GM11168 (cell line): ENCODE measurements around the gene BBLN.
"Not testable (repeated sequence)": the region's sequence is repeated elsewhere in the genome, so short reads cannot be mapped to it uniquely, and the experiment has no call there.

Source experiments
- in situ Hi-C: fragments of 300-500 bp; cut with MboI; formaldehyde crosslinking; loops from one replicate; pipeline ENCODE4 v1.12.0; 2022; ENCODE audit warnings: low sequenced_read_pairs; ENCODE audit not compliant: unreplicated experiment

BBLN gene

GRCh38 chr9:128160603-128160987, 530 bp downstream of the BBLN start:
- in situ Hi-C loops: no loop called here

DNA sequence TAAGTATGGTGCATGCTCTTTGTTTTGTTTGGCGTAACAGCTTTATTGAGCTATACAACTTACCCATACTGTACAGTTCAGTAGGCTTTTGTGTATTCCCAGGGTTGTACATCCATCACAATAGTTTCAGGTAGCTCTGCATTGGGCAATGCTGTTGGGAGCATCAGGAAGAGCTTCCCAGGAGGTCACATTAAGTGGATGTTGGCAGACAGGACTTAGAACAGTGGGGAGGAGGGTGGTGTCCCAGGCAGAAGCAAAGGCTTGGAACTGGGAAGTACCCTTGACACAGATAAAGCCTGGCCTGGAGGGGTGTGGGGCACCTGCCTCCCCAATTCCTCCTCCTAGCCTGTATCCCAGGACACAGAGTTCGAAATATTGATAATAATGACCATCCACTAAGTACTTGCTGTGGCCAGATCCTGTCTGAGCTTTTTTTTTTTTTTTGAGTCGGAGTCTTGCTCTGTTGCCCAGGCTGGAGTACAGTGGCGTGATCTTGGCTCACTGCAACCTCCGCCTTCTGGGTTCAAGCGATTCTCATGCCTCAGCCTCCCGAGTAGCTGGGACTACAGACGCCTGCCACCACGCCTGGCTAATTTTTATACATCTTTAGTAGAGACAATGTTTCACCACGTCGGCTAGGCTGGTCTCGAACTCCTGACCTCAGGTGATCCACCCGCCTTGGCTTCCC, 1.3 kb downstream of the BBLN start:
- in situ Hi-C loops: no loop called here

- in situ Hi-C loops: no loop called here
These were observed 2.4 kb downstream of the BBLN start for GRCh38 chr9:128162215-128163026.

DNA sequence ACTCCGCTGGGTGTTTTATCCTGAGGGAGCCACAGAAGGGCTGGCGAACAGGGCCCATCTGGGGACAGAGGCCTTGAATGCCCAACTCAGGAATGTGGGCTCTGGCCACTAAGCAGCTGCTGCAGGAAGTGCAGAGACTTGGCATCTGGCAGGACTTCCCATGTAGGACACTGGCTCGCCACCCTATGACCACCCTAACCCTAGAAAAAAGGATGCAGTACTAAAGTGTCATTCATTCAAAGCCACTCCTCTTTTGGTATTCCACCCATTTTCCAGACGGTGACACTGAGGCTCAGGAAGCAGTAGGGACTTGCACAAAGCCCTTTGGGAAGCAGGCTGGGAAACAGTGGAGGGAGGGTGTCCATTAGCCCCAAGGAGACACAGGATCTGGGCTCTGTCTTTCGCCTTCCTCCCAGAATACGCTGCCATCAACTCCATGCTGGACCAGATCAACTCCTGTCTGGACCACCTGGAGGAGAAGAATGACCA, 3.0 kb downstream of the BBLN start:
- in situ Hi-C loops: no loop called here

DNA sequence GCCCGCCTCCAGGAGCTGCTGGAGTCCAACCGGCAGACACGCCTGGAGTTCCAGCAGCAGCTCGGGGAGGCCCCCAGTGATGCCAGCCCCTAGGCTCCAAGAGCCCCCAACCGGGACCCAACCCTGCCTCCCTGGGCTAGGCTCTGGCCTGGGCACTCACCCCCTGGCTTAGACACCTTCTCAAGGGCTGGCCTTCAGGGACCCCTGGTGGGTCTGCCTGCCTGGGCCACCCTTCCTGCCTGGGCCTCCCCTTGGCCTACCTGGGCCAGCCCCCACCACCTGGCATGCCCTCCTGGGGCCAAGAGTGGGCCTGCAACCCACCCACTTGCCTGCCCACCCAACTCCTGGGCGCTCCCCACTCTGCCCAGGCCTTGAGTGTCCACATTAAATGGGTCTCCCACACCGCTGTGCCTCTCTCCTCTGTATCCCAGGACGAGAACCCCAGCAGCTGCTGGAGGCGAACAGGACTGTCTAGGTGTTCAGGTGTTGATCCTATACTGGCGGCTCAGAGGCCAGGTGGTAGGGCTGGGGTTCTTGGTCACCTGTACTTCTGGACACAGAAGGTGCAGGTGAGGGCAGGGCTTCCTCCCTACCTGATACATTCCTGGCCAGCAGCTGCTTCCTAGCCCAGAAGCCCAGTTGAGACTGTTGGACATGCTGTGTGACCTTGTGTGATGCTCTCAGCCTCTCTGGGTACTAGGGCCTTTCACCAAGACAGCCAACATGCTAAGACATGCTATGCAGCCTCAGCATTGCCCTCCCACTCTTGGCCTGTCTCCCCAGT, 3.6 kb downstream of the BBLN start:
- in situ Hi-C loops: no loop called here

DNA sequence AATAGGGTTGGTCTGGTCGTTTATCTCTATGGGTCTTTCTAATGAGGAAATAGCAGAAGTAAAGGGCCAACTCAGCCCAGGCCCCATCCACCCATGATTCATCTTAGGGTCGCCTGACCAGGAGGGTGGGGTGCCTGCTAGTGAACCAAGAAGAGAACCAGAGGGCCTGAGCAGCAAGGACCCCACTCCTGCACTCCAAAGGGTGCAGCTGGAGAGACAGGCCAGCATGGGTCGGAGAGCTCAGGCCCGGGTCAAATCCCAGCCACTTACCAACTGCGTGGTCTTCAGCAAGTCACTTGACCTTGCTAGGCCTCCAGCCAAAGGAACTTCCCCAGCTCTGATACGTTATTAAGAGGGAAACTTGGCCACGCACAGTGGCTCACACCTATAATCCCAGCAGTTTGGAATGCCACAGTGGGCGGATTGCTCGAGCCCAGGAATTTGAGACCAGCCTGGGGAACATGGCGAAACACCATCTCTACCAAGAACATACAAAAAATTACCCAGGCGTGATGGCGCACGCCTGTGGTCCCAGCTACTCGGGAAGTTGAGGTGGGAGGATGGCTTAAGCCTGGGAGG, 4.3 kb downstream of the BBLN start:
- in situ Hi-C loops: no loop called here

DNA sequence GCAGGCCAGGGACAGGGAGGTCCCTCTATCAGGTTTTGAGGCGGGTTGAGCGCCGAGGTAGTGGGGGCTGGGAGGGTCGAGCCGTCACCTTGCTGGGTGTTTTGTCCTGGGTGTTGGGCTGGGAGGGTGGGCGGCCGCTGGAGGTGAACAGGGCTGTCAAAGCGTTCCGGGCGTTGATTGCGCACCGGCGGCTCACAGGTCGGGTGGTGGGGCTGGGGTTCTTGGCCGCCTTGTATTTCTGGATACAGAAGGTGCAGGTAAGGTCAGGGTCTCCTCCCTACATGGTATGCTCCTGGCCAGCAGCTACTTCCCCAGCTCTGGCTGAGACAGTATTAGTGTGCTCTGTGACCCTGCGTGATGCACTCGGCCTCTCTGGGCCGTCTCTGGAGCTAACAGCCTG, 6.1 kb downstream of the BBLN start:
- in situ Hi-C loops: no loop called here

DNA sequence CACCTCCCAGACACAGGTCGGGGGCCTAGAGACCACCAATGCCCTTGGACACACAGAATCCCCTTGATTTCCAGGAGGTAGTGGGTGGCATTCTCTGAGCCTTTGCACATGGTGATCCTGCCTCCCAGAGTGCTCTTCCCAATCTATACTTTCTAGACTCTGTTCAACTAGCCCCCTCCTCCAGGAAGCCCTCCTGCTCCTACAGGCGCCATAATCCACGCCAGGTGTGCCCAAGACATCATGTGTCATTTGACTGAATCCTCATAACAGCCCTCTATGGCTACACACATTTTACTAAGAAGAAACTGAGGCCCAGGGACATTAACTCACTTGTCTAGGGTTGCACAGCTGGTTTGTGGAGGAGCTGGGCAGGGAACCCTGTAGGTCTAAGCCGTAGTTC, 7.1 kb downstream of the BBLN start:
- in situ Hi-C loops: no loop called here

- in situ Hi-C loops: no loop called here
These were observed 8.8 kb downstream of the BBLN start for GRCh38 chr9:128168731-128169308.

DNA sequence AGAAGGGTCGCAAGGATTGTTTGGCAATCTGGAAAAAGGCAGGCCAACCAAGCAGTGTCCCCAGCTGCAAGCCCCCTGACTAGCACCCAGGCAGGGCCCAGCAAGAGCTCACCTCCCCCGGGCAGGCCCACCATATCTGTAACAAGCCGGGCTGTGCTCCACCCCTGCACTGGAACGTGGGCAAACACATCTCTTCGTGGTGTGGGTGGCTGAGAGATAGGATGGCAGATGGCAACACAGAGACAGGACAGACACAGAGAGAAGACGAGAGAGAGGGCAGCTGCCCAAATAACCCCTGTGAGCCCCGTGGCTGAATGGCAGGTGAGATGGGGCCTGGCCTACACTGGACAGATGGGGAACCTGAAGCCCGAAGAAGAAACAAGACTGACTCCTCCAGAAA, 9.4 kb downstream of the BBLN start:
- in situ Hi-C loops: no loop called here

- in situ Hi-C loops: no loop called here
These were observed 9.9 kb downstream of the BBLN start for GRCh38 chr9:128169925-128170324.

DNA sequence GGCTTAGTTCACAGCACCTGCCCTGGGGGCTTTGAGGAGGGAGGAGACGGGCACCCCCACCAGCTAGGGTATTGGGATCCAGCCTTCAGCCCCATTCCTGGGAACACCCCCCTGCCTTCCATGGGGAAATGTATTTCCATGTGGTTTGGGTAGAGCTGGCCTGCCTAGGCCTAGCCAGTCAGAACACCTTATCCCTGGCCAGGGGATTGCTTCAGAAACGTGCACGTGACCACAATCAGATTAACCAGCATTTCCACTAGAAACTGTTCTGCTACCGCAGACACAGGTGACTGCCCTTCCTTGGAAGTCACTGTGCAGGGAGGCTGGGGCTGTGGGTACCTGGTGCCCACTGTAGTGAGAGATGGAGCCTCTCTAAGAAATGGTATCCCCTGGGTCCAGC, 14.0 kb downstream of the BBLN start:
- in situ Hi-C loops: no loop called here

DNA sequence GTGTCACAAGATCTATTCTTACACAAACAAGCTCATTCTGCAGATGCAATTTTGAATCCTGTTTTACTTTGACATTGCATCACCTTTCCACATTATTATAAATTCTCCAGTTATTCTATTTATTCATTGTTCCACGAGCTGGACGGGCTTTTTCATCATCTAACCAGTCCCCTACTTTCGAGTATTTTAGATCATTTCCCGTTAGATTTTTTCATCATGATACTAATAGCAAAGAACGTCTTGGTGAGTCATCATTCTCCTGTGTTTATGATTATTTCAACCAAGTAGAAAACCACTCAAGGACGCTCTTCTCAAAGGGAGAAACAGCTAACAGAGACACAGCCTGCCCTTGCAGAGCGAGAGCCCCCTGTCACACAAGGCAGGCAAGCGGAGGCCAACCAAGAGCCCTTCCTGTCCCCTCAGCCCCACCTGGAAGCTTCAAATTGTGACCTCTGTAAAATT, 15.1 kb downstream of the BBLN start:
- in situ Hi-C loops: no loop called here

DNA sequence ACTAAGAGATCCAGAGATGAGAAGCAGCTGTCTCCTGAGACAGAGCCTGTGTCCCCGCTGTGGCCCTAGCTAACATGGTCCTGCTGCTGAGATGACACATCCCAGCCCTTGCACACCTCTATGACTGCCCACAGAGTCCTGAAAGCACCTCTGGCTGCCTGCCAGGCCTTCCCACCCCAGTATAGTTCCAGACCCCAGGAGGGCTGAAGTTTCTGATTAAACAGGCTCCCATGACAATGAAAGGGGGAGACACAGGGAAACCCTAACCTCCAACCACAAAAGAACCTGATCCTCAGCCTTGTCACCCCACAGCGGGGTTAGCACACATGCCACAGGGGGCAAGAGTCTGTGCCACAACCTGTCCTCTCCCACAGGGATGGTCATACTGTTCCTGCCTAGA, 15.7 kb downstream of the BBLN start:
- in situ Hi-C loops: no loop called here

DNA sequence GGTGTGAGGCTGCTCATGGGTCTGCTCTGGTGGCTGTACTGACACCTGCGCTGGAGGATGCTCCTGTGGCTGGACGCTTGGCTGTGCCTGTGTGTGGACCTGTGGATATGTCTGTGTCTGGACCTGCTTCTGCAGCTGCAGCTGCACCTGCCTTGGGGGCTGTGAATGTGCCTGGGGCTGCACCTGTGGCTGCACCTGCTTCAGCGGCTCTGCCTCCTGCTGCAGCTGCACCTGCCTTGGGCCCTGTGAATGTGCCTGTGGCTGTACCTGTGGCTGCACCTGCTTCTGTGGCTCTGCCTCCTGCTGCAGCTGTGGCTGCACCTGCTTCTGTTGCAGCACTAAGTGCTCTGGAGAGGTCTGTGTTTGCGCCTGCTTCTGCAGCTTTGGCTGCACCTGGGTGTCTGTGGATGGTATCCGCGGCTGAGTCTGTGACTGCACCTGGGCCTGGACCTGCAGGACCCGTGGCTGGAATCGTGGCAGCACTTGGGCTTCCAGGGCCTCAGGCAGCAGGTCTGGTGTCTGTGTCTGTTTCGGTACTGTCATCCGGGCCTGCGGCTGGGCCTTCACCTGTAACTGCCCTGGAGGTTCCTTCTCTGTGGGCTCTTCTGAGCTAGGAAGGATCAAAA, 18.9 kb downstream of the BBLN start:
- in situ Hi-C loops: no loop called here

GRCh38 chr9:128180001-128180400, 19.9 kb downstream of the BBLN start:
- in situ Hi-C loops: no loop called here

DNA sequence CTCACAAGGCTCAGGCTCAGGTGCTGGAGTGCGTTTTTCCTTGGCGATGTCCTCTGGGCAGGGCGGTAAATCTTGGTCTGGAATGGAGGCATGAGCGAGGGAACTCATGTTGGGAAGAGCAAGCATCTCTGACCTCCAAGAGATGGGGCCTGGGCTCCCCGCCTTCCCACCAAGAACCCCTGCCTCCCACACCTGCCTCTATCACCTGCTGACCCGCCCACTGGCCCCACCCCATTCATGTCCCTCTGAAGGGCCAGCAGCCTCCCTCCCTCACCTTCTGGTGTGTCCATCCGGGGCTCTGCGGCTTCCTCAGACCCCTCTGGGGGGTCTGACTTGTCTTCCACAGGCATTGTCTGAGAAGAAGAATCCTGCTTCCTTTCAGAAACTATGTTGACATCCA, 20.4 kb downstream of the BBLN start:
- in situ Hi-C loops: no loop called here

- in situ Hi-C loops: not testable (repeated sequence)
These were observed 21.4 kb downstream of the BBLN start for GRCh38 chr9:128181480-128181879.

DNA sequence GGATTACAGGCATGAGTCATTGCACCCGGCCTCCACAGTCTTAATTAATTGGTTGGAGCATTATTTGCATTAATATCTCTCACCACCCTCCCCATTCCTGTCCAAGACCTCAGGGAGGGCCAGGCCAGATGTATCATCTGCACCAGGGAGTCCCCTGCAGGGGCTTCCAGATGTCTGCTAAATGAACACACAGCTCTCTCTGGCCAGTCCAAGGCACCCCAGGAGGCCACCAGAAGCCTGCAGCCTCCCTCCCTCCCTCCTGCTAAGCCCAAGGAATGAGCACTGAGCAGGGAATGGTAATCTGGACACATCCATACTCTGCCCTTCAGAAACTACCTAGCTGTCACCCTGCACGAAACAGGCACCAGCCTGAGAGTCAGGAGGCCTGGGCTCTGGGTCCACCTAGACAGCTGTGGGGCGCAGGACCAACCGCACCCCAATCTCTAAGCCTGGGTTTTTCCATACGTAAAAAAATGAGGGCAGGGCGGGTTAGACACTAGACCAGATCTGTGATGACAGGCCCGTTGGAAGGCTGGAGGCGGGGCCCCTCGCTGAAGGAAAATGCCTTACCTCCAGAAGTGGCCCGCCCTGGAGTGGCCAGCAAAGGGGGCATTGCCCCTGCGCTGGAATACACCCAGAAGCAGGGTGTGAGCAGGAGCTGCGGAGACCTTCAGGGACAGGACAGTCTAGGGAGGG, 23.0 kb downstream of the BBLN start:
- in situ Hi-C loops: no loop called here
